ENCODE data around the gene LRRK1.

The LRRK1 gene

DNA sequence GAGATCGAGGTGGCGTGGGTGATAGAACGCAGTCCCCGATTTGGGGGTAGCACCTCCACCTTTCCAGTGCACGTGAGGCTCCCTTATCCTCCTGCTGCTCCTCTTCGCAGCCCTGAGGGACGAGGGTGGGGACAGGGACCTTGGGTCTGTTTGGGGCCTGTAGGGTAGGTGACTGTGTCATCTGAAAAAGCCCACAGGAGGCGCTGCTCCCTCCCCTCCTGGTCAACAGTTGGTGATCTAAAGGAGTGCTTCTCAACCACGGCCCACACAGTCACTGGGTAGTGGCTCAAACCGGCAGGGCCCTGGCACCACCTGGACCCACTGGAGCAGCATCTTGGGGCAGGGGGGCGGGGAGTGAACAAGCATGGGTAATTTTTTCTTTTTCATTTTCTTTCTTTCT is 7.1 kb downstream of the LRRK1 start:
- TF ChIP-seq, protein P1, sequence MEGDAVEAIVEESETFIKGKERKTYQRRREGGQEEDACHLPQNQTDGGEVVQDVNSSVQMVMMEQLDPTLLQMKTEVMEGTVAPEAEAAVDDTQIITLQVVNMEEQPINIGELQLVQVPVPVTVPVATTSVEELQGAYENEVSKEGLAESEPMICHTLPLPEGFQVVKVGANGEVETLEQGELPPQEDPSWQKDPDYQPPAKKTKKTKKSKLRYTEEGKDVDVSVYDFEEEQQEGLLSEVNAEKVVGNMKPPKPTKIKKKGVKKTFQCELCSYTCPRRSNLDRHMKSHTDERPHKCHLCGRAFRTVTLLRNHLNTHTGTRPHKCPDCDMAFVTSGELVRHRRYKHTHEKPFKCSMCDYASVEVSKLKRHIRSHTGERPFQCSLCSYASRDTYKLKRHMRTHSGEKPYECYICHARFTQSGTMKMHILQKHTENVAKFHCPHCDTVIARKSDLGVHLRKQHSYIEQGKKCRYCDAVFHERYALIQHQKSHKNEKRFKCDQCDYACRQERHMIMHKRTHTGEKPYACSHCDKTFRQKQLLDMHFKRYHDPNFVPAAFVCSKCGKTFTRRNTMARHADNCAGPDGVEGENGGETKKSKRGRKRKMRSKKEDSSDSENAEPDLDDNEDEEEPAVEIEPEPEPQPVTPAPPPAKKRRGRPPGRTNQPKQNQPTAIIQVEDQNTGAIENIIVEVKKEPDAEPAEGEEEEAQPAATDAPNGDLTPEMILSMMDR (IDR thresholded peaks at IDR 0.05) = no peak

DNA sequence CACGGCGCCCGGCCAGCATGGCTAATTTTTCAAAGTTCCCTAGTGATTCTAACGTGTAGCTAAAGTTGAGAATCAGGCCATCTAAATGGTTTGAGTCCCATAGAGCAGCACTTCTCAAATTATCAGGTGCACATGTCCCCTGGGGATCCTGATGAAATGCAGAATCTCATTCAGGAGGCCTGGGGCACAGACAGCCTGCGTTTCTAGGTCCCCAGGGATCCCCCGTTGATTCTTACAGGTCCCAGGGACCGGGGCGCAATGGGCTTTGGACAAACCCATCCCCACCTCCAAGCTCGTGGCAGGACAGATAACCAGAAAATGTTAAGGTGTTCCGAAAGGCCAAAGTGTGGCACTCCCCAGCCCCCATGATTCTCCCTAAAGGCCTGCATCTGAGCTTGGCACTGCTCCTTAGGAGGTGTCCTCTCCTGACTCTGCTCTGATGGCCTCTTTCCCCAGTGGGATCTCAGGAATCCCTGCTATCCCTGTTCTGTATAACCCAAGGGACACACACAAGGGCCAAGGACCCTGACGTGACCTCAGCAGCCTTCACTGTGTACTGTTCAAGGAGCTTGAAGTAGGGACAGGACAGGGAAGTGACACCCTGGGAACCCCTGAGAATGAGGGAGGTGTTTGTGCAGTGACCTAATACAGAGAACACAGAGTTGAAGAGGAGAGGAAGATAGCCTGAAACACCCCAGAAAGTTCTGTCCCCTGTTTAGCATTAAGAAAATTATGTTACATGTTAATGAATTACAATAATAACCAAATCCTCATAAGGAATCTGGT is 8.0 kb downstream of the LRRK1 start:
- TF ChIP-seq, protein P1 (IDR thresholded peaks at IDR 0.05) = no peak

DNA sequence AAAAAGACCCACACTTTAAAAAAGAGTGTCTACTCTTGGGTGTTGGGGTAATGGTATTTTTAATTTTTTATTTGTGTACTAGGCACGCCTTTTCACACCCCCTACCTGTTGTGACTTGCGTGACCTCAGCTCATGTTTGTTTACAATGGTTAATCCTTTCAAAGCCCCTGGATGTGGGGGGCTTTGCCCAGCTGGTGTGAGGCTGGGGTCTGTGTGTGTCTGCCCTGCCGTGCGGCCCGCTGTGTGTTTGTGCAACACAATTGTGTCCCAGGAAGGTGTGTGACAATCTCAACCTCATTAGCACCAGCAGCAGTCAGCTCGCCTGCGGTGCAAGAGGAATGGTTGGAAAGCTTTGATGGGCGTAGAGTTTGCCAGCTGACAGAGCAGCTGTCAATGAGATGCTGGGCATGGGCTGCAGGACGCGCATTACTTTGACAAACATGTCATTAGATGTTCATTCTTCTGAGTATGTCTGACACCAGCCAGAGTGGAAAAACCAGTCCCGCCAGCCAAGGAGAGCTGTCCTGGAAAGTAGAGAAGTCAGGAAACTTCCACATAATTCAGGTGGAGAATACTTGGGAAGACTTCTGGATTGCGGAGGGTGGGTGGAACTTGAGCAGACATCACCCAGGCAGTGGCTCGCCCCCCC is 9.6 kb downstream of the LRRK1 start:
- TF ChIP-seq, protein P1 (IDR thresholded peaks at IDR 0.05) = no peak

DNA sequence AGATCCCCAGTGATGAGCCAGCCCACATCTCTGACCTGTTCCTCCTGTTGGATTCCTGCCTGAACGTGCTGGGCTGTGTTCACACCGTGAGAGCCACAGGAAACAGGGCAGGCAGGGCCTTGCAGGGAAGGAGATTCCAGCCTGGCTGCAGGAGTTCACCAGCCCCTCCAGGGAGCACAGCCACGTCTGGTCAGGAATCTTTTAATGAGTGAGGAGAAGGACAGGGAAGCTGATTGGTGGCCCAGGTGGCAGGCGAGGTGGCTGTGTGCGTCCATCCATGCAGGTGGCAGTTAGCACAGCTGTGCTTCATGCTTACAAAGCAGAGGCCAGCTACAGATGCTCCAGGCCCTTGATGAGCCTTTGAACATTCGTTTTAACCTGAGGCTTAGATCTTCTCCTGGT is 10.5 kb downstream of the LRRK1 start:
- TF ChIP-seq, protein P1 (IDR thresholded peaks at IDR 0.05) = no peak

DNA sequence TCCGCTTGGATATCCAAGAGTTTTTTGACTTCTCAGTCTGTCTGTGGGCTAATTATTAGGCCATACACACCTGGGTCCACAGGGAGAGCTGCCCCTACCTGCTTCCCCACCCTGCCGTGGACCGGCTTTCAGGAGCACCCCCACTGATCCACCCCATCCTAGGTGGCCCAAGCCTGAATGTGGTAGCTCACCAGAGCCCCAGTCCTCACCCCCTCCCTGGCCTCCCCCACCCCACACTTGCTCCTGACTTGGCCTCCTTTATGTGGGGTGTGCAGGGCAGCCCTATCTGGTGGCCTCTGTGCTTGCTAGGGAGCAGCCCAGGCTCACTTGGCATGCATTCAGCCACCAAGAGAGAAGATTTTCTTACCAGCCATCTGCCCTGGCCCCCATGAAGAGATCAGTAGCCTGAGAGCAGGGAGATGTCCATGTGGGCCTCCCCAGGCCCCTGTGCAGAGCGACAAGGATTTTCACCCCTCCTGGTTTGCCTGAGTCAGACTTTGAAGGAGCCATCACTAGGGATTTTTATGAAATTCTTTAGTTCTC is 11.2 kb downstream of the LRRK1 start:
- TF ChIP-seq, protein P1 (IDR thresholded peaks at IDR 0.05) = no peak

DNA sequence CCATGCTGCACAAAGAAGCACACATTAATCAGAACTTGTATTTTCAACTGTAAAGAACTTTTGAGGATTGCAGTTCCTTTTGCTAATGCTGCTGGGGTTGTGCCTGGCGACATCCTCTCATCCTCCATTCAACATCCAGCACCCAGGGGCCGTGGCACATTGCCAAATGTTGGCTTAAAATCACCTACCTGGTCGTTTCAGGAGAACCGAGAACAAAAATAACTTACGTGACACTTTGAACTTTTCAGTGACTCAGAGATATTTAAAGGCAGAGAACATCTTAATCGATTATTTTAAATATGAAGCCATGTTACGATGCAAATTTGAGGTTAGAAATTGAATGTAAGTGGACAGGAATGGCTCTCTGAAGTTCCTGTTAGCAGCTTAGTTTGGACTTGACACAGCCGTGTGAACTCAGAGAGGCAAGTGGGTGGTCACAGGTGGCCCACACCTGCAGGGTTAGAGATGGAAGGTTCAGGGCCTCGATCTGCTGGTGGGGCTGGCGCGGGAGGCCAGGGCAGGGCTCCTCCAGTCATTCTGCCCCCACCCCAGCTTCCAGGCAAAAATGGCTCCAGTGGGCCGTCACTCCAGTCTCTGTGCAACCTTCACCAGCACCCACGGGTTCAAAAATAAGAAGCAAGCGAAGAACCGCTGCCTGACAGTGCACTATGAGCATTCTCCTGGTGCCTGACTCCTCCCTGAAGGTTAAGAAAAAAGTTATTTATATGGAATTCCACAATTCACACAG is 12.2 kb downstream of the LRRK1 start:
- TF ChIP-seq, protein P1 (IDR thresholded peaks at IDR 0.05) = no peak

DNA sequence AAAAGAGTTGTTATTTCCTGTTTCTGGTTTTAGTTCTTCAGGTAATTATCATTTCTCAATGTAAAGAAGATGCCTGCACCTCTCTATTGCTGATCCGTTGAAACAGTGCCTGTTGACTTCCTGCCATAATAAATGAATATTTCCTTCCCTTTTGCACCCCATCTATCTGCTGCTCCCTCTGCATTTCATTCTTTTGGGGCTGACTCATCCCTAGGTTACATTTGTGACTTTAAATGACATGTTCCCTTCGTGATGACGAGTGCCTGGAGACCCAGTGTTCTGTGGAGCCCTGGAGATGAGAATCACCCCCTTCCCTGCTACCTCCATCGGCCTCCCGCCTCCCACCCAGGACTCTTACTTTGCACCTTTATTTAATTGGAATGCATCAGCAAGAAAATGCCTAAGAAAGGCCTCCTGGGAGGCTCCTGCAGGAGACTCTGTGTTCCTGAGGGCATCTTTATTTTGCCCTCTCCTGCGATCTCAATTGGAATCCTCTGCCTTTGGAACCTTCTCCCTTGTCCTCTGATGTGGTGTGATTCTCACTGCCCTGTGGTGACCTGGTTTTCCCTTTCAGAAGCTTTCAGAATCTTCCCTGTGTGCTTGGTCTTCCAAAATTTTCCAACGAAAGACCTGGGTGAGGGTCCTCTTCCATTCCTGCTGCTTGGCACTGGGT is 13.7 kb downstream of the LRRK1 start:
- TF ChIP-seq, protein P1 (IDR thresholded peaks at IDR 0.05) = no peak
